Measurements from ENCODE around the gene PPFIBP1.

PPFIBP1 gene

GRCh38 chr12:27523642-27524493 is at the start of gene PPFIBP1:
Gene PPFIBP1, plus strand, starts transcription at chr12:27524206. Its CDS starts 109,191 bp downstream, at chr12:27633397.
- peak; percentile 93 for DNase-seq (ENCODE audit: low read depth)

DNA sequence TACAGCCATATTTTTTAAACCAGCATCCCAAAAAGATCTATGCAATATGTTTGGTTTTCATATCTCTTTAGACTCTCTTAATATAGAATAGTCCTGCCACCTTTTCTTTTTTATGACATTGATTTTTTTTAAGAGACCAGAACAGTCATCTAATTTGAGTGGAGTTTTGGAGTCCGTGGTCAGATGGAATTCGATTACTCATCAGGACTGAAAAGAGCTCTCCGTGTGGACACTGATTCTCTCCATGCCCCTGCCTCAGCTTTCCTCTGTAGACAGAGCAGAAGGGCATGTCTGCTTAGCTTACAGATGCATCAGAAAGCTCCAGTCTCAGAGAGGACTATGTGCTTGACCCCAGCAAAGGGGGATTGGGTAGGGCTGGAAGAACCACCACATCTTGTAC is 49.7 kb upstream of the PPFIBP1 start:
- no peak for DNase-seq (ENCODE audit: low read depth)

- DNase-seq (ENCODE audit: low read depth), result no peak
These were observed 47.0 kb upstream of the PPFIBP1 start for GRCh38 chr12:27477049-27477448.

GRCh38 chr12:27478949-27479348 is 45.1 kb upstream of the PPFIBP1 start:
- DNase-seq (ENCODE audit: low read depth), result no peak

- DNase-seq (ENCODE audit: low read depth), result no peak
These were observed 44.0 kb upstream of the PPFIBP1 start for GRCh38 chr12:27480016-27480415.

DNA sequence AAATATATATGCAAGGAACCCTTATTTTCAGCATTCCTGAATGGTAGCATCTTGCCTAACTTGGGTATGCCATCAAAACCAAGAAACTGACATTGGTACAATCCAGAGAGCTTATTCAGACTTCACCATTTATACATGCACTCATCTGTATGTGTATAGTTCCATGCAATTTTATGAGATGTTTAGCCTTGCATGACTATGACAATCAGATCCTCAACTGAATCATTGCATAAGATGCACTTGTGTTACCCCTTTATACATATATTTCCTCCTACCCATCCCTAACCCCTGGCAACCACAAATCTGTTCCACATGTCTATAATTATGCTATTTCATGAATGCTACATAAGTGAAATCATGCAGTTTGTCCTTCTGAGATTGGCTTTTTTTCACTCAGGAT is 37.0 kb upstream of the PPFIBP1 start:
- DNase-seq (ENCODE audit: low read depth), result no peak

- no peak for DNase-seq (ENCODE audit: low read depth)
These were observed 35.5 kb upstream of the PPFIBP1 start for GRCh38 chr12:27488479-27488878.

DNA sequence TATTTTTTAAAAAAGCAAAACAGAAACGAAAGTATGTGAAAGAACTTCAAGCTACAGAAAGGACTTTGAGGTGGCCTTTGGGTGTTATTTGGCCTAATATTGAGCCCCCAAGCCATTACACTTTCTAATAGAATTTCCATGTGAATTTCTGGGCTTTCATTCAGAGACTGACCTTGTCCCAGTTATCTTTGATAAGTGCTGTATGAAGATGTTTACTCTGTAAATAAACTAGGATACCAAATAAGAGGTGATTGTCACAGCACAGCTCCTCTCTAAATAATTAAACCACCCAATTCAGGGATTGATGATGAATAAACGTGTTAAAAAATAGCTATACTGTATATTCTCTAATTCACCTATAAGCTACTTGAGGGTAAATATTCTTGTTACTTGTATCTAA is 32.8 kb upstream of the PPFIBP1 start:
- DNase-seq (ENCODE audit: low read depth), result no peak

DNA sequence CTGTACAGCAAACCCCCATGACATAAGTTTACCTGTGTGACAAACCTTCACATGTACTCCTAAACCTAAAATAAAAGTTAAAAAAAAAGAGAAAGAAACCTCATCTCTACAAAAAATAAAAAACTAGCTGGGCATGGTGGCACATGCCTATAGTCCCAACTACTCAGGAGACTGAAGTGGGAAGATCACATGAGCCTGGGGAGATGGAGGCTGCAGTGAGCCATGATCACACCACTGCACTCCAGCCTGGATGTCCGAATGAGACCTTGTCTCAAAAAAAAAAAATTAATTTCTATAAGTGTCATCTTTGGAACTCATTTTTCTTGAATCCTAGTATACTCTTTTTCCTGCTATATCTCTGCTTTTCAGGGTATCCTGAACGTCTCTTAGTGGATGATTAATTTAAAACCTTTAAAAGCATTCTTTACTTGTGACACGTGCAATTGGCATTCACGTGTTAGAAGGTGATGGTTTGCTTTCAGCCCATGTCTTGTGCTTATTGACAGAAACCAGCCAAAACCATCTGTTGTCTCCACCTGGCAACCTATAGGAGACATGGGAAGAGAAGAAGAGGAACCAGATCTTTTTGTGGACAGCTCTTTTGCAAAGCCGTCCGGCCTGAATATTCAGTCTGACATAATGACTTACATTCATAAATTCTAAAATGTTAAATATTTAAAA is 30.6 kb upstream of the PPFIBP1 start:
- no peak for DNase-seq (ENCODE audit: low read depth)

DNA sequence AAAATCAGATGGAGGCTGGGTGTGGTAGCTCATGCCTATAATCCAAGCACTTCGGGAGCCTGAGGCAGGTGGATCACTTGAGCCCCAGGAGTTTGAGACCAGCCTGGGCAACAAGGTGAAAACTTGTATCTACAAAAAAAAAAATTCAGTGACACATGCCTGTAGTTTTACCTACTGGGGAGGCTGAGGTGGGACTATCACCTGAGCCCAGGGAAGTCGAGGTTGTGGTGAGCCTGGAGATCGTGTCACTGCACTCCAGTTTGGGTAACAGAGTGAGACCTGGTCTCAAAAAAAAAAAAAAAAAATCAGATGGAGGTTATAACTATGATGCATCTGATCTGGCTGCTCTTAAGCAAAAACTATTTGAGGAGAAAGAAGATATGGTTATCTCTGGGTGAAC is 26.6 kb upstream of the PPFIBP1 start:
- no peak for DNase-seq (ENCODE audit: low read depth)

DNA sequence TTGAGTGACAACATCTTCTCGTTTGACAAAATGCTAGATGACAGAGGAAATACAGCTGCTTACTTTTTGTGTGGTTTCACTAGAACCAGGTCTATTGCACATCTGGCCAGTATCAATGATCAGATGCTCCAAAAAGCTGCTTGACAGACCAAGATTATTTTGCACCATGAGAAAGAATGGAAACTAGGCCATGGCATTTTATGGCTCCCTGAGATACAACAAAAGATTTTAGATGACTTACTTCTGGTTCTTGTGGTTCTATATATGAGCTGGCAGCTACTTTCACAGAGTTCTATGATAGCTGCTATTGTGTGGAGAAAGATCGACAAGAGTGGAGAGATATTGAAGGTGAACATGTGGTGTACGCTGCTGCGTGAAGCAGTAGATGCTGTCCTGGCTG is 25.9 kb upstream of the PPFIBP1 start:
- no peak for DNase-seq (ENCODE audit: low read depth)

- no peak for DNase-seq (ENCODE audit: low read depth)
These were observed 25.2 kb upstream of the PPFIBP1 start for GRCh38 chr12:27498761-27499160.

DNA sequence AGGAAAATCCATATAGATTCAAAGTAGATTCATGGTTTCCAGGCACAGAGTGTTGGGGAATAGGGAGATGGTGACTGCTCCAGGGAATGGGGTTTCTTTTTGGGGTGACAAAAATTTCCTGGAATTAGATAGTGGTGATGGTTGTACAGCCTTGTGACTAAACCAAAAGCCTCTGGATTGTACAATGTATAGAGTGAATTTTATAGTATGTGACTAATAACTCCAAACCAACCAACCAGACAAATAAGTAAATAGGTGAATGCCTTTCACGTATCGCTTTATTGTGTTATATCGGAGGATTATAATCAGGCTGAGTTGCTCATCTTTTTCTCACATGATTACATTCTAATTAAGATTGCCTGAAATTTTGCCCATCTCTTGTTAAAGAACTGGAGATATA is 24.6 kb upstream of the PPFIBP1 start:
- no peak for DNase-seq (ENCODE audit: low read depth)

DNA sequence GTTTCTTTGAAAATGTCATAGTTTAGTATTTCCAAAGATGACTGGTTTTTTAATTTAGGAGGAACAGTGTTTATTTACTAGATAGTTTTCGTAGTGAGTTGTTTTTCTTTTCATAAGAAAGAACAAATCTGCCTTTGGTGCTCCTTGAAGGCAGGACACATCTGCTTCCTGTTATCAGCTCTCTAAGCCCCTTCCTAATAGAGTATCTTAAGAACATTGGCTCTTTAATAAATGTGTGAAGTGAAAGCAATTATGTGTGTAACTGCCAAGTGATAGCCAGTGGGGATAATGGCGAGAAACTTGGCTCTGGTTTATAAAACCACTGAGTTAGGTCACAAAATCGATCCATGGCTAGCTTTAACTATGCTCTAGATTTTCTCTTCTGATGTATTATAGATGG is 23.5 kb upstream of the PPFIBP1 start:
- no peak for DNase-seq (ENCODE audit: low read depth)

- no peak for DNase-seq (ENCODE audit: low read depth)
These were observed 22.0 kb upstream of the PPFIBP1 start for GRCh38 chr12:27502021-27502435.

GRCh38 chr12:27504507-27504906 is 19.5 kb upstream of the PPFIBP1 start:
- no peak for DNase-seq (ENCODE audit: low read depth)

DNA sequence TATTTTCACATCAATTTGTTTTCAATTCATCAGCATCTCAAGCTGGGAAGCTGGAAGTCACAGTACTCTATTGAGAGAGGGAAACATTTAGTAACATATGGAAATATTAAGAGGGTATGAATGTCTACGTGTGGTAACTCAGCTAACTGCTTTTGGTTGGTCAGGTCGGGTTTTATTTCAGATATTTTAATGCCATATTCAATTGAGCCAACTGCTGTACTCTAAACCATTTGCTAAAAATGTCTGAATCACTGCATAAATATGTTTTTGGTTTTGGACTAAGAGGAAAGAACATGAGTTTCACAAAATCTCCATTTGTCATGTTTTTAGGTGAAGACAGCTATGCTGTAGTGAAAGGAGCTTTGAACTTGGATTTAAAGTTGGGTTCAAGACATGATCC is 18.9 kb upstream of the PPFIBP1 start:
- no peak for DNase-seq (ENCODE audit: low read depth)

DNA sequence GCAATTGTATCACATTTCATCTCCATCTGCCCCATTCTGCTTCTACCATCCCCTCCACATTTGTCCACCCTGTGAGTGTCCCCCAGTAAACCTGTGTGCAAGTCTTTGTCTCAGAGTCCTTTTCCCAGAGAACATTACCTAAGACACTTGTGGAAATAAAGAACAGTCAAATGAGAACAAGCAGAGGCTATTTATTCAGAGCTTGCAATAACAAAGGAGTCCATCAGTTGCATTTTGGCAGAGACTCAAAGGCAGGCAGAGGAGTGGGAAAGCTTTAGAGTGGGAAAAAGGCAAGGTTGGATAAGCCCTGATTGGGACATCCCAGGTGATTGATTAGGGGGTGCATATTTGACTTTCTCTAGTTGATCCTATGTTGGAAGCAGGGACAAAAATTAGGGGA is 18.2 kb upstream of the PPFIBP1 start:
- no peak for DNase-seq (ENCODE audit: low read depth)

- DNase-seq (ENCODE audit: low read depth), result no peak
These were observed 17.3 kb upstream of the PPFIBP1 start for GRCh38 chr12:27506645-27507189.

DNA sequence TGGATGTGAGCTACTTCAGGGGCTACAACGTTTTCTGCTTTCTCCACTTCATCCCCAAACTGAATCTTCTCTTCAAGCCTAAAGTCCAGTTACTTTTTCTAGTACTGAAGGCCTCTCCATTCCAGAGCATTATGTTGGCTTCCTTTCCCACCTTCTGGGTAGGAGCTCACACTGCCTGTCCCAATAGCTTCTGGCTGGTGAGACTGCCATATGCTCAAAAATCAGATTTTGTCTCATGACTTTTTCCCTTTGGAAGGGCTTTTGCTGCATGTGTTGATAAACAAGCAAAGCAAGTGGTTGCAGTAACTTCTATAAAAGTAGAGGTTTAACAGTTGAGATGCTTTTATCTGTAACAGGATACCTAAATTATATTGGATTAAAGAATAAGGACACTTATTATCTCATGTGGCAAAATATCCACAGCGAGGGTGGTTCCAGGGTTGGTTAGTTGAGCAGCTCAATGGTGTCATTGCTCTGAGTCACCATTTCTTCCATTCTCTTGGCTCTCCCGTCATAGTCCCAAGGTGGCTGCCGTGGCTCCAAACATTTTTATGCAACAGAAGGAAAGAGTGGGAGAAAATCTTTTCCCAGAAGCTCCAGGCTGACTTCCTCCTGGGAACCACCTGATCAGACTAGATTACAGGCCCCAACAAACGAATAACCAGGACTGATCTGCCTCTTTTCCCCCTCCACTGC is 15.1 kb upstream of the PPFIBP1 start:
- DNase-seq (ENCODE audit: low read depth), result no peak

DNA sequence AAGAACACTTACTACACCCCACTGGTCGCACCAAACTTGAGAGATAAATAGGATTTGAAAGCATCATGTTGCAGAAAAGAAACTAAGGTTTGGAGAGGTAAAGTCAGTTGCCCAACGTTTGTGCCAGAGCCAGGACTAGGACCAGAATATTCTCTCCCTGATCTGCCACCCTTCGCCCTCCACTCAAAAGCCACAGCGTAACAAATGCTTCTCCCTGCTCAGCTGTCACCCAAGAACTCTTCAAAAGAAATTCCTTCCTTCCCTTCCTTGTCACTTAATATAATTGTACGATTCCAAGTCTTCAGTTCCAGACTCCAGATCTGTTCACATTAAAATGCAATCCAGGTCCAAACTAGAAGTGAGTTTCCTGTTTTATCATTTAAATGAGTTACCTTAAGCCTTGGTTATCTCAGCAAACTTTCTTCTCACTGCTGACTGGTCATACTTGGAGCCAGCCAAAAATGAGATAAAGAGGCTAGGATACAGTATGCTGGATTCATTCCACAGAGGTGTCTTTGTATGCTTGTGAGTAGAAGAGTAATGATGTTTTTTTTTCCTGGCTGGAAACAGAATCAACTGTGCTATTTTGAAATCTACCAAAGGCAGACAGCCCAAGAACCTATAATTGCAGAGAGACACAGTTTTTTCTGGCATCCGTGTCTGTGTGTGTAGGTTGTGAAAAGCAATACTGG is 12.8 kb upstream of the PPFIBP1 start:
- no peak for DNase-seq (ENCODE audit: low read depth)

DNA sequence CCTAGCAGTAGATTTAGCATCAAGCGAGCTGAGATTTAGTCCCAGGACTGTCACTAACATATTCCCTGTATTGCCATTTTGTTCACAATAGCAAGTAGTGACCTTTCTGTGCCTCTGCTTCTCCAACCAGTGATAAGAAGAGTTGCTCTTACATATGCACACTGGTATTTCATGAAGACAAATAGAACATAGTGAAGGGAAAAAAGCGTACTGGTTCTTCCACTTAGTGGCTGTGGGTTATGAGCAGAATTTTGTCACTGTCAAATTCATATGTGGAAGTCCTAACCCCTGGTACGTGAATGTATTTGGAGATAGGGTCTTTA is 12.3 kb upstream of the PPFIBP1 start:
- DNase-seq (ENCODE audit: low read depth), result no peak

Data from T-helper 22 cell (primary cell).